Heart left ventricle (tissue), 13 donors: ENCODE data around the gene SIVA1.

Experiments
- CTCF ChIP-seq, 12 donors: fragments of 200-600 bp; sonication (generic) in 4 of 12; IDR thresholded peaks; one replicate each; pipeline versions ENCODE4 v1.5.0 to v1.8.0; 2018 to 2022; ENCODE audit warnings: antibody characterized with exemption in 12 of 12, mild to moderate bottlenecking in 5 of 12
- POLR2A ChIP-seq, 2 donors: fragments of 450-650 bp; IDR thresholded peaks; one replicate each; pipeline ENCODE4 v1.6.1; 2017; ENCODE audit warnings: antibody characterized with exemption in 2 of 2, mild to moderate bottlenecking in 2 of 2, moderate library complexity in 2 of 2
- donor health status: ischemic (EF 13 %, LVEDD 7.1; RV severe dilation, severe dysfunction).
- donor health status: DM: no; HTN: yes; CAD: no.
- donor health status: DM: no; HTN: no; CAD: no.
- donor health status: ischemic (EF 25% LVEDD 6.9; RV normal size, moderate dysfunction).
- donor health status: ischemic (EF 25% LVEDD 5.7; RV mildly dilated, moderate dysfunction).
- donor health status: ischemic (EF 35%, LVEDD 5.7; RV mildly dilated, moderate dysfunction).
- donor health status: nonischemic (EF 11% LVEDD 7.7; RV severe dilation, severe dysfunction).
- donor health status: DM: yes; HTN: yes; CAD: no.
- donor health status: PGD.
- donor health status: ischemic (EF 29% LVEDD 5.4; RV normal size, mild dysfunction).
- donor health status: nonischemic (EF 23%, LVEDD 6.1; RV moderate dilation, normal function).

DNA sequence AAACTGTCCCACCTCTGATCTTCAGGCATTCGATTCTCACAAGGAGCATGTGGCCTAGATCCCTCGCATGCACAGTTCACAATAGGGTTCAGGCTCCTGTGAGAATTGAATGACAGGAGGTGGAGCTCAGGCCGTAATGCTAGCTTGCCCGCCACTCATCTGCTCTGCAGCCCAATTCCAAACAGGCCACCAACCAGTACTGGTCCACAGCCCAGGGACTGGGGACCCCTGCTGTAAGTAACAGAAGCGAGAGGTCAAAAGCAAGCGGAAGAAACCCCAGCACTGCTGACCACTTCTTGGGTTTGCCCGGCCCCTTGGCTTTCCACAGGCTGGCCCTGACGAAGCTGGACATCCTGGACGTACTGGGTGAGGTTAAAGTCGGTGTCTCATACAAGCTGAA lies 8.5 kb upstream of the SIVA1 start:
- TF ChIP-seq POLR2A (IDR thresholded peaks at IDR 0.05) = no peak
- TF ChIP-seq CTCF (IDR thresholded peaks at IDR 0.05) = no peak
